ENCODE measurements around the gene HOXA7. TPM values are rescaled to one million over a fixed set of nuclear protein-coding genes. Genes with fewer than 3 reads are reported as not detected.
A peak's percentile ranks its signal among the peaks of the same experiment; 100 is the strongest.

Gene HOXA7
- total and polyA plus RNA-seq, 2 donors (not counting 1 experiment from before 2014, with no cell fraction given), result 0.37 TPM; not detected in 1

DNA sequence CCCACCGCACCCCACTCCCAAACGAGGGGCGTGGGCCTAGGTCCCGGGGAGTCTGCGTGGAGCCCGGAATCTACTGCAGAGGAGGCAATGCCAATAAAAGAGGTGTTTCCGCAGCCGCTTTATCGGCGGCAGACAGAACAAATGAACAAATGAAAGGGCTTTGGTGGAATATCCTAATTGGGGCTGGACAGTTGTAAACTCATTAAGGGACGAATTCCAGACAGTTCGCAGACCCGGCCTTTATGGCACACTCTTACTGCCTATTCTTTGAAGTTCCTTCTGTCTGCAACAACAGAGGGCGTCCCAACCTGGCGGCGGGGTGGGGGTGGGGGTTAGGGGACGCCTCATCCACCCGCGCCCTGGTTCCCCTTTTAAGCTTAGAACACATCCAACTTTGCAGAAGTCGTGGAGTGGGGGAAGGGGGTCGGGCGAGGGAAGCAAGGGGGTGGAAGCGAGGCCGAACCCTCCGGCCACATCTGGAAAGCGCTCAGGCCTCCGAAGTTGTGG, 4.8 kb upstream of the HOXA7 start:
- Histone ChIP-seq H3K9me3 (ENCODE audit: control extremely low read depth in 1 of 3, control insufficient read depth in 2 of 3, insufficient read depth in 1 of 3, low read length in 2 of 3) (peaks cover 0 to 76% (median 11%) of the 10 kb centered on the region in 3 donors), H4K20me1 (ENCODE audit: control insufficient read depth, insufficient read depth, low read length, poor library complexity, severe bottlenecking) (peaks cover 4% of the 10 kb centered on the region), H2AFZ (ENCODE audit: insufficient read depth, low read depth, low read length, poor library complexity, severe bottlenecking) (peak overlapping the region; percentile 92), H3K27ac (ENCODE audit: low read length in 2 of 2) (no peak overlapping the region), H3K4me3 (ENCODE audit: control extremely low read depth in 1 of 5, extremely low read depth in 1 of 5, insufficient read depth in 1 of 5, low read depth in 2 of 5, low read length in 4 of 5) (peak overlapping the region; percentile 24 to 76 (median 62)), H3K4me1 (ENCODE audit: control insufficient read depth in 2 of 2, insufficient read depth in 2 of 2, low read length in 2 of 2) (peaks cover 49 to 58% of the 10 kb centered on the region in 2 donors), H3K9ac (ENCODE audit: low read length) (peak overlapping the region; percentile 74), H3K36me3 (replicated peaks in 1 of 2; ENCODE audit: control extremely low read depth in 1 of 2, control insufficient read depth in 1 of 2, extremely low read depth in 1 of 2, insufficient read depth in 2 of 2, low read length in 1 of 2) (no peaks in the 10 kb centered on the region), H3K4me2 (replicated peaks; ENCODE audit: low read depth, low read length, poor library complexity, severe bottlenecking) (peak overlapping the region; percentile 99), H3K27me3 (replicated peaks in 1 of 4; ENCODE audit: control extremely low read depth in 1 of 4, control insufficient read depth in 3 of 4, insufficient read depth in 4 of 4, low read length in 3 of 4) (peaks cover 1 to 88% (median 75%) of the 10 kb centered on the region in 4 experiments), H3K79me2 (ENCODE audit: control insufficient read depth, insufficient read depth, low read length) (no peaks in the 10 kb centered on the region)
- intact Hi-C loops (cut with micrococcal nuclease), result loop anchor here (1.0 to 10.0 kb wide), 9 partner anchors 40 to 1084 kb away; partner anchors contain the start of gene HOXA13
- Mint-ChIP-seq H3K27ac (peak overlapping the region; percentile 67), H3K9me3 (ENCODE audit: insufficient read depth) (no peaks in the 10 kb centered on the region), H3K4me1 (peaks cover 38% of the 10 kb centered on the region), H3K27me3 (peaks cover 72% of the 10 kb centered on the region), H3K4me3 (peak overlapping the region; percentile 86)
- TF ChIP-seq EZH2 (IDR thresholded peaks at IDR 0.05; ENCODE audit: borderline replicate concordance, insufficient read depth, low read depth, low read length, poor library complexity, severe bottlenecking), result no peak
- TF ChIP-seq, protein P1, sequence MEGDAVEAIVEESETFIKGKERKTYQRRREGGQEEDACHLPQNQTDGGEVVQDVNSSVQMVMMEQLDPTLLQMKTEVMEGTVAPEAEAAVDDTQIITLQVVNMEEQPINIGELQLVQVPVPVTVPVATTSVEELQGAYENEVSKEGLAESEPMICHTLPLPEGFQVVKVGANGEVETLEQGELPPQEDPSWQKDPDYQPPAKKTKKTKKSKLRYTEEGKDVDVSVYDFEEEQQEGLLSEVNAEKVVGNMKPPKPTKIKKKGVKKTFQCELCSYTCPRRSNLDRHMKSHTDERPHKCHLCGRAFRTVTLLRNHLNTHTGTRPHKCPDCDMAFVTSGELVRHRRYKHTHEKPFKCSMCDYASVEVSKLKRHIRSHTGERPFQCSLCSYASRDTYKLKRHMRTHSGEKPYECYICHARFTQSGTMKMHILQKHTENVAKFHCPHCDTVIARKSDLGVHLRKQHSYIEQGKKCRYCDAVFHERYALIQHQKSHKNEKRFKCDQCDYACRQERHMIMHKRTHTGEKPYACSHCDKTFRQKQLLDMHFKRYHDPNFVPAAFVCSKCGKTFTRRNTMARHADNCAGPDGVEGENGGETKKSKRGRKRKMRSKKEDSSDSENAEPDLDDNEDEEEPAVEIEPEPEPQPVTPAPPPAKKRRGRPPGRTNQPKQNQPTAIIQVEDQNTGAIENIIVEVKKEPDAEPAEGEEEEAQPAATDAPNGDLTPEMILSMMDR (IDR thresholded peaks at IDR 0.05), result peak; percentile 62
- CTCF ChIA-PET, result interaction anchor here (0.6 to 4.0 kb wide), 55 partner anchors 9 to 1665 kb away, joined by 3 to 122 read pairs (median 4); partner anchors contain the start of genes EVX1, HOXA11, HOXA13 and HOXA3
- whole genome bisulfite sequencing (ENCODE audit: insufficient coverage), result 0% methylated on average over 13 of the region's 27 CpGs
- DNase-seq, result no peak
- POLR2A ChIA-PET, result interaction anchor here (0.7 kb wide), 1 partner anchor 1003 kb away, joined by 3 read pairs; no protein-coding TSS in a partner anchor
- peak; percentile 23 for ATAC-seq (ENCODE audit: low read depth)

All from B cell (primary cell).